HG02610 (cell line): ENCODE data around the gene NDUFB4.
A peak's percentile ranks its signal among the peaks of the same experiment; 100 is the strongest.

Source experiments
- ATAC-seq: cut with Tn5 transposase; IDR thresholded peaks from one replicate; pipeline ENCODE4 v1.9.1; 2021; ENCODE audit warnings: mild to moderate bottlenecking, moderate library complexity; ENCODE audit not compliant: unreplicated experiment

The NDUFB4 gene

DNA sequence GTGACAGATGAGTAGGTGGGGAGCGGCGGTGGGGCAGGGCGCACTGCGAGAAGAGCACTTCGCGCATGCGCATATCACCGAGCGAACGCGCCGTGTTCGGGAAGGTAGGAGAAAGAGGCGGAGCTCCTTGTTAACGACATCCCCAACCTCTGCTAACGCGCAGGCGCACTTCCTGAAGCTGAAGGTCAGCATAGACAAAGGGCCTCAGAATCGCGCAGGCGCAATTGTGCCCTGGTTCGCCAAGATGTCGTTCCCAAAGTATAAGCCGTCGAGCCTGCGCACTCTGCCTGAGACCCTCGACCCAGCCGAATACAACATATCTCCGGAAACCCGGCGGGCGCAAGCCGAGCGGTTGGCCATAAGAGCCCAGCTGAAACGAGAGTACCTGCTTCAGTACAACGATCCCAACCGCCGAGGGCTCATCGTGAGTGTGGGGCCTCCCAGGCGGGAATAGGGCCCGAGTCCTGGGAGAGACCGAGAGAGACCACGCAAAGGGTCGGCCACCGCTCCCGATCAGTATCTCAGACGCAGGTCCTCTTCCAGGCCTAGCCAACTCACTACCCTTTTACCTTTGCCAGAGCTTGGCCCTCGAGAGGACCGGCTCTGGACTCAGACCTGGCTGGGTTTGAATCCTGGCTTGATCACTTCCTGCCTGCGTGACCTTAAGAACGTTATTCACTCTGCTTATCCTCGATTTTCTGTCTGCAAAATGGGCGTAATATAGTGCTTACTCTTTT is at the start of gene NDUFB4:
Gene NDUFB4 (plus strand): TSS at position 221 of the 737 bp plus-strand sequence. CDS start 24 bp downstream, at position 245.
- ATAC-seq, result peak; percentile 94

- ATAC-seq, result no peak
Measured at GRCh38 chr3:120550546-120550945, 45.6 kb upstream of the NDUFB4 start.

DNA sequence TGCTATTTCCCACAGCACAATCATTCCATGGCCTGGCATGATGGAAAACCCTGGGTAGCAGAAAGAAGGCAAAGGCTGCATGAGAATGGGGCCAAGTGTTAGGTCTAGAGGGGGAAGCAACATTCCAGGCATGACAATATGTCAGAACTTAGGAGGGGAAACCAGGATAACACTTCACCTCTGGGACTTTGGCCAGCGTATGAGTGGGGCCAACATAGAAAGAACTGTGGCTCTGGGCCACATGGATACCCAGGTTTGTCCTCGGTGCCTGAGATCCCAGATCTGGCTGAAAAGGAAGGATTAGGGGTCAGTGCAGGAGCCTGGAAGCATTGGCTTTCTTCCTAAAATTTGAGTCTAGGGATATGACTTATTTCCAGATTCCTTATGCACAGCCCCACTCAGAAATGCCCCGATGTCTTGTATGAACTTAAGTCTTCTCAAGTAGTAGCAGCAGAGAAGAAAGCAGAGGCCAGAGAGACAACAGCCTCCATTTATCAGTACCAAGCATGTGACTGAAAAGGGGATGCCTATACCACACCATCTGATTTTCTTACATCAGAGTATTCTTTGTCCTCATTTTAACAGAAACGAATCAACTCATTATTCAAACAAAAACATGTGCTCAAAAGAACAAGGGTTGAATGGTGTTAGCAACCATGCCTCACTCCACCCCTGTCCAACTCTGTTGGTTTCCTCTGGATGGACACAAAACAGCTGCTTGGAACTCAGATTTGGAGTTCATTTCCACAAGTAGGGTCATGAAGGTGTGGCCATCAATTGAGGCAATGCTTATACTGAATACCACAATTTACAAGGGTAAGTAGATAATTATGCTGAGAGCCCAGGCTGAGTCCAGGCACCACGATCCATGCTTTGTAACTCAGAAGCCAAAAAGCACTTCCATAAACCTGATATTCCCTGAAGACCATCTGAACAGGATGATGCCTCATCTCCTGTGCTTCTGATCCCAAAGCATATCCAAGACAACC is 43.7 kb upstream of the NDUFB4 start:
- no peak for ATAC-seq

DNA sequence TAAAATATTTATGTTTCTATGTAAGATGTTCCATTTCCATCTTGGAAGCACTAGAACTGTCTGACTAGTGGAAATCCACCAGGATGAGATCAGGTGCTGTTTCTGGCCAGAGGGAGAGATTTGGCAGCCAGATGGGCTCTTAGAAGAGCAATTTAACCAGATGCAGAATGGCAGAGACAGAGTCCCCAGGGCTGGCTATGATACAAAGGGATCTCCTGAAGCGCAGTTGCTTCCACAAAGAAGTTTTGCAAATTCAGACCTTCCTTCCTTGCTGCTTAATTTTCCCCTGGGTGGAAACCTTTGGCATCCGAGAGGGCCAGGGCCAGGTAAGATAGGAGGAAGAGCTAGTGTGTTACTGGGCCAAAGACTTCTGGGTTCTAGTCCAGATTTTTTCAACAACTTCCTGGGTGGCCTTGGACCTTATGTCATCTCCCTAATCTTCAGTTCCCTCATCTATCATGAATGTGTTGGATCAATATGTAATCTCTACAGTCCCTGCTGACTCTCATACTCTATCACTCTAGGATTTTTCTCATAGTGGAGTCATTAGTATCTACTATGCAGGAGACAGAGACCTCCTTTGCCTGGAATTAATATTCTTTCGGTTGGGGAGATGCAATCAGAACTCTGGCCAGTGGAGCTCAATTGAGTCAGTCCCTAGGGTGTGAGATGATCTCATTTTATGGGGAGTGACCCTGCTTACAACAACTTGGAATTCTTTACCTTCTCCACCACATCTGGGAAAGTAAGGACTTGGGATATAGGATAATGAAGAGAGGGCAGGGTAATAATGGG is 41.1 kb upstream of the NDUFB4 start:
- no peak for ATAC-seq

- ATAC-seq, result no peak
Measured at GRCh38 chr3:120555657-120556509, 40.3 kb upstream of the NDUFB4 start.

GRCh38 chr3:120557115-120557514 is 39.0 kb upstream of the NDUFB4 start:
- ATAC-seq, result no peak

DNA sequence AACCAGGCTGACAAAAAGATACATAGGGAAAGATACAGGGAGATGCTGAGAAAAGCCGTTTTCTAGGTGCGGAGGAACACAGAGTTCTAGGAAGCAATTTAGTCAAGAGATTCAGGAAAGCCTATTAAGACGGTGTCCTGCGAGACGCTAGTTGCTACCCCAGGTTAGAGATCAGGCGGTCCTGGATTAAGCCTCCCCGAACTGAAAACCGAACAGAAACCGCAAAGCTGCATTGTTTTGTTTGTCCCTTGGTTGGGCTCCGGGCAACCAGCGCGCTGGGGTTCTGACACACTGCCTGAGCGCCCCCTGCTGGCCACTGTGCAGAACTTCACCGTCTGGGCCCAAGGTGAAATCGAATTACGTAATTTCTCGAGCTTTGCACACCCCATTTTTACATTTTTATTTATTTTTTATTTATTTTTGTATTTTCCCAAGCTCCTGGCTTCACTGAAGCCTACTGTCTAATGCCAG is 37.3 kb upstream of the NDUFB4 start:
- peak; percentile 87 for ATAC-seq

DNA sequence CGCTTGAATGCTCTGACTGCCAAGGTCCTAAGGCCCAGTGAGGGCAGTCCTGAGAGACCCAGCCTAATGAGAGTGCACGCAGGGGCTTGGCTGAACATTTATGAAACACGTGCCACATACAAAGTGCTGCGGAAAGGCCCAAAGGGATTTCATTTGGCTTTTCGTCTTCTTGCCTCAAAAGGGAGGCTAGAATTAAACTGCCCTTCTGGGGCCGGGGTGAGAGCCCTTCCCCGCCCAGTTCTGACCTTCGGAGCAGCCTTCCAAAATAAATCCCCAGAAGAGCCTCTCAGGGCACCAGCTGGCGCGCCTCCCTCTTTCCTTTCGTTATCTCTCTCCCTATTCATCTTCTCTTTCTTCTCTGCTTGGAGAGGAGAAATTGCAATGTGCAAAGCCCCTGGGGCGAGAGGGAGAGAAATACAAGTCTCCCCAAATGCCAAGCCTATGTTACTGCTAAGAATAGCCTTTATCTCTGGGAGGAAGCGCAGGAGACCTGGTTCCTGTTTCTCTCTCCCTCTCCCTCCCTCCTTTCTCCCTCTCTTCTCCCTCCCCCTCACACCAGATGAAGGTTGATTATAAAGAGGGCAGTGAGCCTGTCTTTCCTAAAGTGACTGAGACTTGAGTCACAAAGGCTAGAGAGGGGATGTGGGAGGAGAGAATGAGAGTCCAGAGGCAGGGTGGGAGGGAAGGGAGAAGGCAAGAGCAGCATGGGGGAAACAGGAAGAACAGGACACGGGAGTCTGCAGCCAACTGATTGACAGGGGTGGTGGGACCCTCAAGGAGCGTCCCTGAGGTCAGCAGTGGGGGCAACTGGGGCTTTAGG is 36.7 kb upstream of the NDUFB4 start:
- peak; percentile 15 for ATAC-seq

DNA sequence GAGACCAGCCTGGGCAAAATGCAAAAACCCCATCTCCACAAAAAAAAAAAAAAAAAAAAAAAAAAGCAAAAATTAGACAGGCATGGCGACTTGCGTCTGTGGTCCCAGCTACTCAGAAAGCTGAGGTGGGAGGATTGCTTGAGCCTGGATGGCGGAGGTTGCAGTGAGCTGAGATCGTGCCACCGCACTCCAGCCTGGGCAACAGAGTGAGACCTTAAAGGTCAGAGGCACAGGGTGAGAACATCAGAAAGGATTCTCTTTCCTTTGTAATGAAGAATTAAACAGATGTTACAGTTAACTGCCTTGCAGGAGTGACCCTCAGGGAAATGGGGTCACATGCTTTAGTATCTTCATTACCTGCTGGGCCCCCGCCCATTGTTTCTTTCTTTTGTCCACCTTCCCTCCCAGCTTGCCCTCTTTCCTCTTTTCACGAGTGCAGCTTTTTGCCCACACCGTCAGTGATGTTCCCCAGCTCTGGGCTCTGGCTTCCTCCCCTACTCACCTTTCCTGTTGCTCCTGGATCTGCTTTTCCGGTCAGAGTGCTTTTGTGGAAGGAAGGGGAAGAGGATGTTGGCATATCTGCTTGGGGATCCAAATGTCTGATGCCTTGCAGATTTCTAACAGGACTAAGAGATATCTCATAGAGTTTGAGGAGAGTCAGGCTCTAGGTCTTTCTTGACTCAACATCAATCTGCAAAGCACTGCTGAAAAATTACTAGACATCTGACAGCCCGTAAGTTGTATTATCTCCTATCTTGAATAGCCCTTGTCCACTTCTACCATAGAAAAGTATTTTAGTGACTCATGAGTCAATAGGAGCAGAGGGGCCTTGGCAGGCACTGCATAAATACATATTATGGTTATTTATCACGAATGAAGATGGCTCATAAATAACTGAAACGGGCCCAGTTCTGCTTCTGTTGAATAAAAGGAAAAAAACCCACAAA is 35.6 kb upstream of the NDUFB4 start:
- no peak for ATAC-seq

DNA sequence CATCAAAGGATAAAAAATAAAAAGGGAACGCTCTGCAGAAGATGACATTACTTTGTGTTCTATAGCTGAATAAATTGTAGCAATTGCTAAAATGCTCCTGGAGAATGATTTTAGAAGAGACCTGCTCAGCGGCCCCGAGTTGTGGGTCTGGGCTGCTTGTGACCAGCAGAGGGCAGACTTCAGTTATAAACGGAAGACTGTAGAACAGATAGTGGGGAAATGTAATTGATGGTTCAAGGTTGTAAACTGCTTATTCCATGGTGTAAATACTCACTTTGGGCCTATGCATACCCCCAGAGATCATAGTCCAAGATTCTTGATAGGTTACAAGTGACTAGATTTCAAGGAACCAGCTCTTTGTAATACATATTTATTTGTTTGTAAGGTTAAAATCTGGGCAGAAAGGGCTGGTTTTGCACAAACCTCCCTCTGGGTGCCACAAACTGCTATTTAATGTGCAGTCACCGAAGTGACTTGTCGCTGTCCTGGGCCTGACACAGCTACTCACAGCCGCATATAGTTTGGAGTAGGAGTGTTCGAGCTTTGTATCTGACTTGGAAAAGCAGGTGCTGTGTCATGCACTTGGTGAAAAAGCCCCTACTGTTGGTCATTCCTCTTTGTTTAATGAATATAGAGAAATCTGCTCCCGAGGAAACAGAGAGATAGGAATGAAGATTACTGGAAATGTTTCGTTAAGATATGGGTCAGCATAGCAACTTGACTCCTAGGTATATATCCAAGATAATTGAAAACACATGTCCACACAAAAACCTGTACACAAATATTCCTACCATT is 34.7 kb upstream of the NDUFB4 start:
- ATAC-seq, result peak; percentile 49

GRCh38 chr3:120563356-120564022 is 32.6 kb upstream of the NDUFB4 start:
- no peak for ATAC-seq

DNA sequence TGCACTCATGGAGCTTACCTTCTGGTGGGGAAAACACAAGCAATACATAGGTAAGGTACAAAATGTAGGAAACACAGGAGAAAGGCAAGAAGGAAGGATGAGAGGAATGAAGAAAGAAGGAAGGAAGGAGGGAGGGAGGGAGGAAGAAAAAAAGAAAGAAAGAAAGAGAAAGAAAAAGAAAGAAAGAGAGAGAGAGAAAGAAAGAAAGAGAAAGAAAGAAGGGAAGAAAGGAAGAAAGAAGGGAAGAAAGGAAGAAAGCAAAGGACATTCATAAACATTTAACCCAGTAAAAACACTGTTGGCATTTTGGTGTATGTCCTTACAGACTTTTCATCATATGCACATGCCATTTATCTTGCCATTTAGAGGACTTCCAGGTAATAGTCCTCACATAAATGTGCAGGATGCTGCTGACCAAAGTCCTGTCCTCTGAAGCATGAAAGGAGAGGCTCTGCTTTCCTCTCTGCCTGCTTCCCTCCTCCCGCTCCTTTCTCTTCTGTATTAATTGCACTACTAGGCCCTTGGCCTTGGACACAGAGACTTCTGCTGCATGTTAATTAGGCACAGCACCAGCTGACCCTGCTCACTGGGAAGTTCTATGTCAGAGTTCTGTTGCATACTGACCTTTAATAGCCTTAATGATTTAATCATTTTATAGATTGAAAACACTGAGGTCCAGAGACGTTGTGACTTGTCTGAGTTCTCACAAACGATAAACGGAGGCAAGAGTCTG is 29.7 kb upstream of the NDUFB4 start:
- ATAC-seq, result no peak

- ATAC-seq, result no peak
Measured at GRCh38 chr3:120567370-120568201, 28.6 kb upstream of the NDUFB4 start.

DNA sequence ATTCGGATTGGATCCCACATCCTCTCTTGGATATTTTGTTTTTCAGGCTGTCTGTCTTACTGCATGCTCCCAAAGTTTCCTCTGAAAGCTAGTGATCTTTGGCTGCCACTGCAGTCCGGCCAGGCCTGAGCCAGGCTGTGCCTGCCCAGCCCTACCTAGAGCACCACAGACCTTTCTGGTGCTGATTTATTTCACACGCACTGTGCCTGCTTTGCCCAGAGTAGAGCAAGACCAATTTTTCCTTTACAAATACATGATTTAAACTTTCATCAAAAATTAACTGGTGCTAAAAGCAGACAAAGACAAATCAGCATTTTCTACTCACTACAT is 28.0 kb upstream of the NDUFB4 start:
- ATAC-seq, result no peak

- no peak for ATAC-seq
Measured at GRCh38 chr3:120568598-120568997, 27.5 kb upstream of the NDUFB4 start.
